ENCODE measurements around the gene PHLPP1.

GRCh38 chr18:62682371-62682770, 33.0 kb upstream of the PHLPP1 start:
- no peak for TF ChIP-seq ZNF10 (CRISPR knock-in tag; IDR thresholded peaks at IDR 0.05; ENCODE audit: borderline replicate concordance, low read depth)
- TF ChIP-seq MTA3 (CRISPR knock-in tag; IDR thresholded peaks at IDR 0.05): no peak
